A549 treated with GW870086 at 1 μM for 4 hours (cell line): Measurements from ENCODE around the gene ASPG. TPM values are rescaled to one million over a fixed set of nuclear protein-coding genes. Genes with fewer than 3 reads are reported as not detected.

Source experiments
- total RNA-seq: library from RNA; stranded (reverse); fragments of 200-300 nt; extraction: Qiagen RNA extraction; gene quantifications from 5 replicates; pipeline ENCODE4 v1.2.3, GENCODE V29; 2022; ENCODE audit warnings: low read depth

ASPG gene
- total RNA-seq: 0.07 to 0.16 TPM in 2 of 5 replicates, not detected in the others

DNA sequence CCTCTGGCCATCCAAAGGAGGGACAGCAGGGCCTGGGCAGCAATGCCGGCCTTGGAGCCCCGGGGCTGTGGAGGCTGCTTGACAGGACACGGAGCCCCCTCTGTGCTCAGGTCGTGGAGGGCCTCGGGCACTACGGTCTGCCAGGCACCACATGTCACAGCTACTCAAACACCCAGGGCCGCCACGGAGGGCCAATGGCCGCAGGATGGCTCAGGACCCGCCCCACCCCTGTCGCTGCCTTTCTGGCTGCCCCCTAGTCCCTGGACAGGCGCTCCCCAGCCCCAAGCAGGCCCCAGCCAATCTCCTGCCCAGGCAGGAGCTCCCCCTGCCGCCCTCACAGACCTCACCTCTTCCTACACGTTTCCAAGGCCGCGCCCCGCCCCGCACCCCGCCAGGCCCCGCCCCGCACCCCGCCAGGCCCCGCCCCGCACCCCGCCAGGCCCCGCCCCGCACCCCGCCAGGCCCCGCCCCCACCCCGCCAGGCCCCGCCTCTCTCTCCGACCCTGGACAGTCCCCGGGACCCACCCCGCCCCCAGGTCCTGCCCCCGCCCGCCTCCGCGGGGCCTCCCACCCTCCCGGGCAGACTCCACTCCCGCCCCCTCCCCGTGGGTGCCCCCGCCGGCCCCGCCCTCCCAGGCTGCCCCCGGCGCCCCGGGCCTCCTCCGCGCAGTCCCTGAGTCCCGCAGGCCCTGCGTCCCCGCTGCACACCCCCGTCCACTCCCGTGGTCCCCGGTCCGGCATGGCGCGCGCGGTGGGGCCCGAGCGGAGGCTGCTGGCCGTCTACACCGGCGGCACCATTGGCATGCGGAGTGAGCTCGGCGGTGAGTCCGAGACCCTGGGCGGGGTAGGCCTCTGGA, at the start of gene ASPG:
TSS of gene ASPG (plus strand) at position 669 of the 857 bp plus-strand sequence. CDS start at position 740, 71 bp downstream.

DNA sequence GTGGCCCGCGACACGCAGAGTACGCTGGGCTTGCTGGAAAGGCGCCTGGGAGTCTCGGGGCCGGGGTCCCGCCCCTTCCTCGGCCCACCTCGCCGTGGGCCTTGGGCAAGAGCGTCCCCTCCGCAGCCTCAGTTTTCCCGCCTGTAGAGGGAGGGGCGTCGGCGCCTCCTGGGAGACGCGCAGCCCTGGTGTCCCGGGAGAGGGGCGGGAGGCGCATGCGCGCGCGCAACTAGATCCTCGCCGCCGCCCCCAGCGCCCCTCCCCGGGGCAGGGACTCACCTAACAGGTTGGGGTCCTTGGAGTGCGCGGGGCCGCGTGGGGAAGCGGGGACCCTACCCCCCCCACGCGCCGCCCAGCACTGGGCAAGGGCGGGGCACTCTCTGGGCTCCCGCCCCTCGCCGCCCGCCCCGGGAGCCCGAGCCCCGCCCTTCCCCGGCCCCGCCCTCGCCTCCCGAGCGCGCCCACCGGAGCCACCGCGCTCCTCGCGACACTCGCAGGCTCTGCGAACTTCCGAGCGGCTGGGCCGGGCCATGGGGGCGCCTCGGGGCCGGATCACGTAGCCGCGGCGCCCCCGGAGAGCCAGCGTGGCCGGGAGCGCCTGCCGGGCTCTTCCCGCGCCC, 52.7 kb downstream of the ASPG start, which contains the start of gene KIF26A:
TSS of gene KIF26A (plus strand) at position 490 of the 620 bp plus-strand sequence. CDS start 136 bp downstream, outside the sequence.

Other genes starting within 250 kb of the ASPG start
- gene PPP1R13B, start 238.1 kb upstream of the ASPG start, total RNA-seq: 4.2 to 5.7 TPM (median 4.6 TPM) in 5 replicates
- gene TDRD9, start 157.2 kb upstream of the ASPG start, total RNA-seq: 0.08 to 0.22 TPM (median 0.14 TPM) in 5 replicates
- gene RD3L, start 143.2 kb upstream of the ASPG start, total RNA-seq: not detected in 5 replicates
- 2.3 to 3.8 TPM (median 3.4 TPM) in 5 replicates for gene KIF26A, start 52.9 kb downstream of the ASPG start, total RNA-seq